GM10266 (cell line): Measurements from ENCODE around the gene HELZ.

Experiments
- DNase-seq: peaks from one replicate; pipeline ENCODE4 v3.0.0; 2012; ENCODE audit errors: extremely low spot score
- CTCF ChIP-seq: IDR thresholded peaks from 2 replicates; pipeline ENCODE4 v1.5.1; 2012; ENCODE audit warnings: mild to moderate bottlenecking, low read depth; ENCODE audit not compliant: control insufficient read depth, insufficient read depth; ENCODE audit errors: missing control alignments

Gene HELZ

GRCh38 chr17:67125924-67126323 lies 119.1 kb downstream of the HELZ start:
- DNase-seq = no peak
- TF ChIP-seq CTCF = no peak

- DNase-seq = no peak
- no peak for TF ChIP-seq CTCF
Observed at GRCh38 chr17:67125417-67125816, 119.6 kb downstream of the HELZ start.

DNA sequence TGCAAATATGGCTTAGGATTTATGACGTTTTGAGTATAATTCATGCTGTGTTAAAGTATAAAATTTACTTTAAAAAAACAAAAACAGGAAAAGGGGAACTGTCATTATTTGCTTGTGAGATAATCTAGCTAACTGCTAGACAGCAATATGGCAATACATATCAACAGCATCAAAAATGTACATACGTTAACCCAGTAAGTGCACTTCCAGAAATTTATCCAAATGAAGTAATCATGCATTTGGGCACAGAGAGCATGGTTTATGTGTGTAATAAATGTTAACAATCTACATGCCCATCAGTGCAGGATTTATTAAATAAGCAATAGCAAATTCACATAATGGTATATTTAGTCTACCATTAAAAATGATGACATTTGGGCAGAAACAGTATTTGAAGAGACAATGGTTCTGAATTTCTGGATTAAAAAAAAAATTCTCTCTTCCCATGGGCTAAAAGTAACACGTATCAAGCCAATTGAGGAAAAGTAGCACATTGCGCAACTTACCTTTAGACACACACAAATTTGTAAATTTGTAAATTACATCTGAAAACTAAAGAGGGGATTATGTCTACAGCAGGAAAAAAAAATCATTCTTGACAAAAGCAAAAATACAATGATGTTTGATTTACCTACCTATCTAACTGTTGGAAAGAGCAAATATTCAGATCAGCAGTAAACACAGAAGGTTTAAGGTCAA lies 120.4 kb downstream of the HELZ start:
- no peak for DNase-seq
- TF ChIP-seq CTCF = no peak

GRCh38 chr17:67123699-67124098 lies 121.3 kb downstream of the HELZ start:
- no peak for TF ChIP-seq CTCF
- no peak for DNase-seq

- DNase-seq = no peak
- no peak for TF ChIP-seq CTCF
Observed at GRCh38 chr17:67121316-67121891, 123.6 kb downstream of the HELZ start.

DNA sequence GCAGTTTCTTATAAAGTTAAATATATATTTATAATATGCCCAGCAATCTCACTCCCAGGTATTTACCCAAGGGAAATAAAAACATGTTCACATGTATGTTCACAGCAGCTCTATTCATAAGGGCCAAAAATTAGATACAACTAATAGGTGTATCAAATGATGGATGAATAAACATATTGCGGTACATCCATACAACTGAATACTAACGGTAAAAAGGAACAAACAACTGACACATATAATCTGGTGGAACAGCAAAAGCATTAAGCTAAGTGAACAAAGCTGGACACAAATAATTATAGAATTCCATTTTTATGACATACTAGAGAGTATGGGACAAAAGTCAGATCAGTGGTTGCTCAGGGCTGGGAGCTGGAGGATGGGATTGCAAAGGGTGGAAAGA lies 125.9 kb downstream of the HELZ start:
- DNase-seq = no peak
- TF ChIP-seq CTCF = no peak

GRCh38 chr17:67116045-67116575 lies 128.9 kb downstream of the HELZ start:
- DNase-seq = no peak
- TF ChIP-seq CTCF = no peak
